A673 (cell line): ENCODE data around the gene RNF168.

Experiments used
- EZH2 ChIP-seq: fragments of 200-600 bp; sonication (generic); IDR thresholded peaks from 2 replicates; pipeline ENCODE4 v1.6.1; 2017; ENCODE audit warnings: borderline replicate concordance, low read depth, mild to moderate bottlenecking, mixed read lengths, antibody characterized with exemption, low read length; ENCODE audit not compliant: poor library complexity, severe bottlenecking
- TF ChIP-seq, protein P1 (sequence below): fragments of 300-800, 200-600 bp; sonication (generic); conservative IDR thresholded peaks from 2 replicates; pipeline ENCODE4 v1.5.1; 2017; ENCODE audit warnings: low read depth, mild to moderate bottlenecking, antibody characterized with exemption, low read length, moderate library complexity, mixed read lengths

DNA sequence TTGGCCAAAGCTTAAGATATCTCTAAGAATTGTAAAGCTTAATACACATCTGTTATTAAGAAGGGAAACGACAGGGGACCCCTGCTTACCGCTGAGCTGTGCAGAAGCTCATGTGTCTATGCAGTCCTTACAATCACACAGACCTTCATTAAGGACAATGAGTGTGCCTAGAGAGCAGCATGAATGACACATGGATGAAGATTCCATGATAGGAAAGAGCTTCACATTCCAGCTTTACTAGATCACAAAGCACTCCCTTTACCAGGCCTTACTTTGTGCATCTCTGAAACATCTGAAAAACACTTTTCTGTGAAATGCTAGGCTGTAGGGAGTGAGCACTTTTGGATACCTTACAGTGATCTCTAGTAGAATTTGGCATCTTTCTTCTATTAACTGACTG is 32.0 kb downstream of the RNF168 start:
- TF ChIP-seq, protein P1, sequence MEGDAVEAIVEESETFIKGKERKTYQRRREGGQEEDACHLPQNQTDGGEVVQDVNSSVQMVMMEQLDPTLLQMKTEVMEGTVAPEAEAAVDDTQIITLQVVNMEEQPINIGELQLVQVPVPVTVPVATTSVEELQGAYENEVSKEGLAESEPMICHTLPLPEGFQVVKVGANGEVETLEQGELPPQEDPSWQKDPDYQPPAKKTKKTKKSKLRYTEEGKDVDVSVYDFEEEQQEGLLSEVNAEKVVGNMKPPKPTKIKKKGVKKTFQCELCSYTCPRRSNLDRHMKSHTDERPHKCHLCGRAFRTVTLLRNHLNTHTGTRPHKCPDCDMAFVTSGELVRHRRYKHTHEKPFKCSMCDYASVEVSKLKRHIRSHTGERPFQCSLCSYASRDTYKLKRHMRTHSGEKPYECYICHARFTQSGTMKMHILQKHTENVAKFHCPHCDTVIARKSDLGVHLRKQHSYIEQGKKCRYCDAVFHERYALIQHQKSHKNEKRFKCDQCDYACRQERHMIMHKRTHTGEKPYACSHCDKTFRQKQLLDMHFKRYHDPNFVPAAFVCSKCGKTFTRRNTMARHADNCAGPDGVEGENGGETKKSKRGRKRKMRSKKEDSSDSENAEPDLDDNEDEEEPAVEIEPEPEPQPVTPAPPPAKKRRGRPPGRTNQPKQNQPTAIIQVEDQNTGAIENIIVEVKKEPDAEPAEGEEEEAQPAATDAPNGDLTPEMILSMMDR, result no peak
- no peak for TF ChIP-seq EZH2
